Measurements from ENCODE around the gene SCN2B. TPM values are rescaled to one million over a fixed set of nuclear protein-coding genes. Genes with fewer than 3 reads are reported as not detected.

SCN2B gene
- polyA plus RNA-seq, 2 donors: 0.06 to 0.19 TPM

DNA sequence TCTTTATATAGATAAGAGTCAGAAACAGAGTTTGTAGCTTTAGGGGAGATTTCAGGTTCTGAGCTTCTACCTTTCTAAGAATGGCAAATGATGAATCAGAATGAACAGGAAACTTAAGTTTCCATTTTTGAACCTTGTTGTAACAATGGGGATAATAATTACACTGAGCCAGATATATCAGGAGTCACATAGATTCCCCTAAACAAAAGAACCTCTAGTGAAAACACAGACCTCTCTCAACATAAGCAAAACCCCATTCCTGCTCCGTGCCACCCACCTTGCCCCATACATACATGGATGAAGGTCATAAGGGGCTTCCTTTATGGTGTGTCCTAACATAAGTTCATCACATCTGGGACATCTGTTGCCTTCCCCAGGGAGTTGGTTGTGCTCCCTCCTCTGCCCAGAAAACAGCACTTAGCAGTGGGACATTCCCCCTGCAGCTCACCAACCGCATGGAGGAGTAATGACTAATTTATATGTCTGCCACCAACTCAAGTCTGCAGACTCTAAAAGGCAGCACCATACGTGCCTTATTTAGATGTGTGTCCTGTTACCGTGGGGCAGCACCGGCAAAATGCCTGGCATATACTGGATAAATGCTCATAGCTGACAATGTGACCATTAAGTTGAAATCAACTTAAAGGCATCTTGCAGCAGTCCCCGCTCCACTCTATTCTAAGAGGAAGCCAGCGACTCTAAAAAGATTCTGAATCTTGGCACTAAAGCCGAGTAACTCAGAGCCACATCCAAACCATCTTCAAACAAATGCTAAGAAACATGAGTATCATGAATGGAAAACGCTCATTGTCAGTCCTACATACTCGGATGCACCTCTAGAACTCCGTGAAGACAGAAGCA is 40.4 kb upstream of the SCN2B start:
- no peaks in the 10 kb centered on the region for H3K36me3 ChIP-seq (ENCODE audit: control insufficient read depth in 2 of 2, insufficient read depth in 2 of 2, low read length in 1 of 2)
- H3K4me3 ChIP-seq (ENCODE audit: low read depth in 1 of 2, low read length in 2 of 2): no peak overlapping the region
- no peaks in the 10 kb centered on the region for H3K27me3 ChIP-seq (ENCODE audit: control insufficient read depth in 1 of 2, insufficient read depth in 2 of 2, low read length in 2 of 2)
- H3K4me1 ChIP-seq (ENCODE audit: control insufficient read depth in 2 of 2, insufficient read depth in 2 of 2, low read length in 1 of 2): no peaks in the 10 kb centered on the region
- H3K27ac ChIP-seq (ENCODE audit: low read depth in 2 of 2, low read length in 1 of 2): peak overlapping the region in 1 of 2 donors; percentile 12
- 69 to 71% methylated on average over 11 of the region's 11 CpGs for WGBS, 2 donors
- no peaks in the 10 kb centered on the region for H3K9me3 ChIP-seq (ENCODE audit: control insufficient read depth in 2 of 2, insufficient read depth in 1 of 2, low read depth in 1 of 2, low read length in 1 of 2)

DNA sequence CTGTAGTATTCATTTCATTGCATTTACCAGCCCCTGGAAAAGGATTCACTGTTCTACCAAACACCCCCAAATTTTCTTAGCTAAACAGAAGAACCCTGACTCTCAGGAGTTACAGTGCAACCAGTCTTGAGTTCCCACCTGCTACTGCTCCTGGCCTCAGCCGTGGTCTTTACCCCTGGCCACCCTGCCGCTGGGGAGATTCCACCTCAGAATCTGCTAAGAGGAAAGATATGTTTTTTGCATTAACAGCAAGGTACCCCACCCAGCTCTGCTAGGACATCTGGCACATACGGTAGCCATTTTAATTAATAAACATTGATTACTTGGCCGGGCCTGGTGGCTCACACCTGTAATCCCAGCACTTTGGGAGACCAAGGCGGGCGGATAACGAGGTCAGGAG is 39.3 kb upstream of the SCN2B start:
- Histone ChIP-seq H3K27ac (ENCODE audit: low read depth in 2 of 2, low read length in 1 of 2) (no peak overlapping the region), H3K9me3 (ENCODE audit: control insufficient read depth in 2 of 2, insufficient read depth in 1 of 2, low read depth in 1 of 2, low read length in 1 of 2) (no peaks in the 10 kb centered on the region), H3K4me3 (ENCODE audit: low read depth in 1 of 2, low read length in 2 of 2) (no peak overlapping the region), H3K27me3 (ENCODE audit: control insufficient read depth in 1 of 2, insufficient read depth in 2 of 2, low read length in 2 of 2) (no peaks in the 10 kb centered on the region), H3K4me1 (ENCODE audit: control insufficient read depth in 2 of 2, insufficient read depth in 2 of 2, low read length in 1 of 2) (no peaks in the 10 kb centered on the region), H3K36me3 (ENCODE audit: control insufficient read depth in 2 of 2, insufficient read depth in 2 of 2, low read length in 1 of 2) (no peaks in the 10 kb centered on the region)
- WGBS, 2 donors: 87 to 92% methylated on average over 7 of the region's 7 CpGs

GRCh38 chr11:118215262-118215661 is 38.8 kb upstream of the SCN2B start:
- Histone ChIP-seq H3K36me3 (ENCODE audit: control insufficient read depth in 2 of 2, insufficient read depth in 2 of 2, low read length in 1 of 2) (no peaks in the 10 kb centered on the region), H3K4me1 (ENCODE audit: control insufficient read depth in 2 of 2, insufficient read depth in 2 of 2, low read length in 1 of 2) (no peaks in the 10 kb centered on the region), H3K27ac (ENCODE audit: low read depth in 2 of 2, low read length in 1 of 2) (no peak overlapping the region), H3K4me3 (ENCODE audit: low read depth in 1 of 2, low read length in 2 of 2) (no peak overlapping the region), H3K9me3 (ENCODE audit: control insufficient read depth in 2 of 2, insufficient read depth in 1 of 2, low read depth in 1 of 2, low read length in 1 of 2) (no peaks in the 10 kb centered on the region), H3K27me3 (ENCODE audit: control insufficient read depth in 1 of 2, insufficient read depth in 2 of 2, low read length in 2 of 2) (no peaks in the 10 kb centered on the region)
- 73 to 79% methylated on average over 3 of the region's 3 CpGs for WGBS, 2 donors

GRCh38 chr11:118214210-118214914 is 37.9 kb upstream of the SCN2B start:
- WGBS, 2 donors: 68 to 69% methylated on average over 6 of the region's 6 CpGs
- Histone ChIP-seq H3K4me3 (ENCODE audit: low read depth in 1 of 2, low read length in 2 of 2) (no peak overlapping the region), H3K27ac (ENCODE audit: low read depth in 2 of 2, low read length in 1 of 2) (no peak overlapping the region), H3K27me3 (ENCODE audit: control insufficient read depth in 1 of 2, insufficient read depth in 2 of 2, low read length in 2 of 2) (no peaks in the 10 kb centered on the region), H3K36me3 (ENCODE audit: control insufficient read depth in 2 of 2, insufficient read depth in 2 of 2, low read length in 1 of 2) (no peaks in the 10 kb centered on the region), H3K9me3 (ENCODE audit: control insufficient read depth in 2 of 2, insufficient read depth in 1 of 2, low read depth in 1 of 2, low read length in 1 of 2) (no peaks in the 10 kb centered on the region), H3K4me1 (ENCODE audit: control insufficient read depth in 2 of 2, insufficient read depth in 2 of 2, low read length in 1 of 2) (no peaks in the 10 kb centered on the region)

DNA sequence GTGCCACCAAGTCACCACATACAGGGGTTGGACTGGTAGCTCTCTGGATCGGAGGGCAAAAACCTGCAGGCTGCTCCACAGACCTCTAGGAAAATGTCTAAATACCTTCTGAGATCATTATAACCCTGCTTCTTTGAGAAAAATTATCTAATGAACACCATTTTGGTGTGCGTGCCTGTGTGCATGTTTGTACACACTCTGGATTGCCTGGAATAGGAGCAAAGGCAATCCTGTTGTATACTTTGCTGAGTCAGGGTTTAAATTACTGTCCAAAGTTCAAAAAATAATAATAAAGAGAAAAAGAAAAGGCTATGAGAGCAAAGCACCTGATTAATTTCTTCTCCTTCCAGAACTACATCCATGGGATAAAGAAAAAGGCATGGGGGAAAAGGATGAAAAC is 37.3 kb upstream of the SCN2B start:
- no peaks in the 10 kb centered on the region for H3K27me3 ChIP-seq (ENCODE audit: control insufficient read depth in 1 of 2, insufficient read depth in 2 of 2, low read length in 2 of 2)
- no peaks in the 10 kb centered on the region for H3K4me1 ChIP-seq (ENCODE audit: control insufficient read depth in 2 of 2, insufficient read depth in 2 of 2, low read length in 1 of 2)
- H3K27ac ChIP-seq (ENCODE audit: low read depth in 2 of 2, low read length in 1 of 2): no peak overlapping the region
- H3K9me3 ChIP-seq (ENCODE audit: control insufficient read depth in 2 of 2, insufficient read depth in 1 of 2, low read depth in 1 of 2, low read length in 1 of 2): no peaks in the 10 kb centered on the region
- 86 to 89% methylated on average over 2 of the region's 2 CpGs for WGBS, 2 donors
- H3K4me3 ChIP-seq (ENCODE audit: low read depth in 1 of 2, low read length in 2 of 2): no peak overlapping the region
- H3K36me3 ChIP-seq (ENCODE audit: control insufficient read depth in 2 of 2, insufficient read depth in 2 of 2, low read length in 1 of 2): no peaks in the 10 kb centered on the region

- Histone ChIP-seq H3K9me3 (ENCODE audit: control insufficient read depth in 2 of 2, insufficient read depth in 1 of 2, low read depth in 1 of 2, low read length in 1 of 2) (no peaks in the 10 kb centered on the region), H3K27ac (ENCODE audit: low read depth in 2 of 2, low read length in 1 of 2) (no peak overlapping the region), H3K4me1 (ENCODE audit: control insufficient read depth in 2 of 2, insufficient read depth in 2 of 2, low read length in 1 of 2) (no peaks in the 10 kb centered on the region), H3K4me3 (ENCODE audit: low read depth in 1 of 2, low read length in 2 of 2) (no peak overlapping the region), H3K27me3 (ENCODE audit: control insufficient read depth in 1 of 2, insufficient read depth in 2 of 2, low read length in 2 of 2) (no peaks in the 10 kb centered on the region), H3K36me3 (ENCODE audit: control insufficient read depth in 2 of 2, insufficient read depth in 2 of 2, low read length in 1 of 2) (no peaks in the 10 kb centered on the region)
- whole genome bisulfite sequencing, 2 donors: 78 to 84% methylated on average over 4 of the region's 4 CpGs
Observed at GRCh38 chr11:118213201-118213600, 36.8 kb upstream of the SCN2B start.

GRCh38 chr11:118212781-118213191 is 36.3 kb upstream of the SCN2B start:
- Histone ChIP-seq H3K36me3 (ENCODE audit: control insufficient read depth in 2 of 2, insufficient read depth in 2 of 2, low read length in 1 of 2) (no peaks in the 10 kb centered on the region), H3K4me1 (ENCODE audit: control insufficient read depth in 2 of 2, insufficient read depth in 2 of 2, low read length in 1 of 2) (no peaks in the 10 kb centered on the region), H3K4me3 (ENCODE audit: low read depth in 1 of 2, low read length in 2 of 2) (no peak overlapping the region), H3K27ac (ENCODE audit: low read depth in 2 of 2, low read length in 1 of 2) (no peak overlapping the region), H3K27me3 (ENCODE audit: control insufficient read depth in 1 of 2, insufficient read depth in 2 of 2, low read length in 2 of 2) (no peaks in the 10 kb centered on the region), H3K9me3 (ENCODE audit: control insufficient read depth in 2 of 2, insufficient read depth in 1 of 2, low read depth in 1 of 2, low read length in 1 of 2) (no peaks in the 10 kb centered on the region)
- 71 to 78% methylated on average over 2 of the region's 2 CpGs for WGBS, 2 donors

GRCh38 chr11:118212131-118212725 is 35.8 kb upstream of the SCN2B start:
- Histone ChIP-seq H3K27ac (ENCODE audit: low read depth in 2 of 2, low read length in 1 of 2) (no peak overlapping the region), H3K27me3 (ENCODE audit: control insufficient read depth in 1 of 2, insufficient read depth in 2 of 2, low read length in 2 of 2) (no peaks in the 10 kb centered on the region), H3K36me3 (ENCODE audit: control insufficient read depth in 2 of 2, insufficient read depth in 2 of 2, low read length in 1 of 2) (no peaks in the 10 kb centered on the region), H3K4me1 (ENCODE audit: control insufficient read depth in 2 of 2, insufficient read depth in 2 of 2, low read length in 1 of 2) (no peaks in the 10 kb centered on the region), H3K4me3 (ENCODE audit: low read depth in 1 of 2, low read length in 2 of 2) (no peak overlapping the region), H3K9me3 (ENCODE audit: control insufficient read depth in 2 of 2, insufficient read depth in 1 of 2, low read depth in 1 of 2, low read length in 1 of 2) (no peaks in the 10 kb centered on the region)
- WGBS, 2 donors: 79 to 84% methylated on average over 7 of the region's 7 CpGs

- no peak overlapping the region for H3K4me3 ChIP-seq (ENCODE audit: low read depth in 1 of 2, low read length in 2 of 2)
- no peaks in the 10 kb centered on the region for H3K4me1 ChIP-seq (ENCODE audit: control insufficient read depth in 2 of 2, insufficient read depth in 2 of 2, low read length in 1 of 2)
- no peaks in the 10 kb centered on the region for H3K9me3 ChIP-seq (ENCODE audit: control insufficient read depth in 2 of 2, insufficient read depth in 1 of 2, low read depth in 1 of 2, low read length in 1 of 2)
- no peaks in the 10 kb centered on the region for H3K27me3 ChIP-seq (ENCODE audit: control insufficient read depth in 1 of 2, insufficient read depth in 2 of 2, low read length in 2 of 2)
- 50% methylated on average over 6 of the region's 6 CpGs for WGBS, 2 donors
- no peak overlapping the region for H3K27ac ChIP-seq (ENCODE audit: low read depth in 2 of 2, low read length in 1 of 2)
- H3K36me3 ChIP-seq (ENCODE audit: control insufficient read depth in 2 of 2, insufficient read depth in 2 of 2, low read length in 1 of 2): no peaks in the 10 kb centered on the region
Observed at GRCh38 chr11:118211006-118211405, 34.6 kb upstream of the SCN2B start.

All from esophagus (tissue), 2 donors.